Measurements from ENCODE around the gene PDGFC.

The PDGFC gene

GRCh38 chr4:156764846-156765245, 206.8 kb downstream of the PDGFC start:
- intact Hi-C loops (cut with DNase I; ENCODE audit: low total_unique reads), result no loop called here

GRCh38 chr4:156764145-156764544, 207.5 kb downstream of the PDGFC start:
- DNase-seq, result no peak

More at GRCh38 chr4:156764846-156765245, 206.8 kb downstream of the PDGFC start:
- peak overlapping the region in 1 of 2 donors; percentile 10 for H3K27ac ChIP-seq
- H3K9me3 ChIP-seq, result no peaks in the 10 kb centered on the region
- peaks cover 0 to 66% (median 6%) of the 10 kb centered on the region in 4 donors for H3K4me1 ChIP-seq
- H3K36me3 ChIP-seq, result no peaks in the 10 kb centered on the region
- DNase-seq, result no peak
- no peak for TF ChIP-seq CTCF (IDR thresholded peaks at IDR 0.05)
- H3K27me3 ChIP-seq, result no peaks in the 10 kb centered on the region
- H3K4me3 ChIP-seq, result no peak overlapping the region

GRCh38 chr4:156763511-156763910, 208.1 kb downstream of the PDGFC start:
- H3K4me3 ChIP-seq, result no peak overlapping the region
- H3K27ac ChIP-seq, result peak overlapping the region in 1 of 2 donors; percentile 19
- no peak for DNase-seq
- TF ChIP-seq CTCF (IDR thresholded peaks at IDR 0.05), result no peak
- H3K4me1 ChIP-seq, result peaks cover 0 to 53% (median 4%) of the 10 kb centered on the region in 4 donors
- no peaks in the 10 kb centered on the region for H3K9me3 ChIP-seq
- H3K36me3 ChIP-seq, result no peaks in the 10 kb centered on the region
- no peaks in the 10 kb centered on the region for H3K27me3 ChIP-seq
- intact Hi-C loops (cut with DNase I; ENCODE audit: low total_unique reads), result no loop called here

More at GRCh38 chr4:156764145-156764544, 207.5 kb downstream of the PDGFC start:
- Histone ChIP-seq H3K27me3 (no peaks in the 10 kb centered on the region), H3K36me3 (no peaks in the 10 kb centered on the region), H3K4me1 (peaks cover 0 to 59% (median 4%) of the 10 kb centered on the region in 4 donors), H3K4me3 (no peak overlapping the region), H3K9me3 (no peaks in the 10 kb centered on the region), H3K27ac (peak overlapping the region in 1 of 2 donors; percentile 19)
- intact Hi-C loops (cut with DNase I; ENCODE audit: low total_unique reads), result no loop called here
- no peak for TF ChIP-seq CTCF (IDR thresholded peaks at IDR 0.05)

- no peaks in the 10 kb centered on the region for H3K36me3 ChIP-seq
- no peak for TF ChIP-seq CTCF (IDR thresholded peaks at IDR 0.05)
- H3K4me1 ChIP-seq, result peaks cover 0 to 47% (median 4%) of the 10 kb centered on the region in 4 donors
- H3K4me3 ChIP-seq, result no peak overlapping the region
- no peaks in the 10 kb centered on the region for H3K9me3 ChIP-seq
- no peaks in the 10 kb centered on the region for H3K27me3 ChIP-seq
- intact Hi-C loops (cut with DNase I; ENCODE audit: low total_unique reads), result no loop called here
- no peak for DNase-seq
- H3K27ac ChIP-seq, result no peak overlapping the region
Measured at GRCh38 chr4:156762851-156763250, 208.7 kb downstream of the PDGFC start.

GRCh38 chr4:156756118-156756517, 215.5 kb downstream of the PDGFC start:
- H3K4me3 ChIP-seq, result no peak overlapping the region
- no peak for DNase-seq
- peaks cover 0 to 16% (median 0%) of the 10 kb centered on the region in 4 donors for H3K4me1 ChIP-seq
- no peaks in the 10 kb centered on the region for H3K36me3 ChIP-seq
- H3K27me3 ChIP-seq, result no peaks in the 10 kb centered on the region
- no peaks in the 10 kb centered on the region for H3K9me3 ChIP-seq
- TF ChIP-seq CTCF (IDR thresholded peaks at IDR 0.05), result no peak
- H3K27ac ChIP-seq, result no peak overlapping the region
- intact Hi-C loops (cut with DNase I; ENCODE audit: low total_unique reads), result no loop called here
